Erythroblast (primary cell): ENCODE results near the gene SSBP3.

Experiments
- GATA1 ChIP-seq: IDR thresholded peaks from 2 replicates; pipeline ENCODE4 v1.6.1; 2011; ENCODE audit warnings: low read depth, mild to moderate bottlenecking, control low read depth, low read length, moderate library complexity
- POLR2A ChIP-seq: IDR thresholded peaks from 2 replicates; pipeline ENCODE4 v1.6.1; 2011; ENCODE audit warnings: mild to moderate bottlenecking, low read length

- TF ChIP-seq POLR2A (no peak), GATA1 (no peak)
Measured at GRCh38 chr1:54289712-54290233, 116.4 kb downstream of the SSBP3 start.
